Measurements from ENCODE around the gene PRRG1. TPM values are rescaled to one million over a fixed set of nuclear protein-coding genes. Genes with fewer than 3 reads are reported as not detected.

Gene PRRG1
- total RNA-seq: not detected

GRCh38 chrX:37349221-37350033 is at the start of gene PRRG1:
Gene PRRG1 (plus strand): TSS chrX:37349364. CDS start chrX:37406250, 56,886 bp downstream.

Other genes starting within 250 kb of the PRRG1 start
- under 1 TPM; 0.10 to 0.17 TPM for gene LANCL3, start 222.3 kb downstream of the PRRG1 start, total RNA-seq